ENCODE measurements around the gene BLVRA.

DNA sequence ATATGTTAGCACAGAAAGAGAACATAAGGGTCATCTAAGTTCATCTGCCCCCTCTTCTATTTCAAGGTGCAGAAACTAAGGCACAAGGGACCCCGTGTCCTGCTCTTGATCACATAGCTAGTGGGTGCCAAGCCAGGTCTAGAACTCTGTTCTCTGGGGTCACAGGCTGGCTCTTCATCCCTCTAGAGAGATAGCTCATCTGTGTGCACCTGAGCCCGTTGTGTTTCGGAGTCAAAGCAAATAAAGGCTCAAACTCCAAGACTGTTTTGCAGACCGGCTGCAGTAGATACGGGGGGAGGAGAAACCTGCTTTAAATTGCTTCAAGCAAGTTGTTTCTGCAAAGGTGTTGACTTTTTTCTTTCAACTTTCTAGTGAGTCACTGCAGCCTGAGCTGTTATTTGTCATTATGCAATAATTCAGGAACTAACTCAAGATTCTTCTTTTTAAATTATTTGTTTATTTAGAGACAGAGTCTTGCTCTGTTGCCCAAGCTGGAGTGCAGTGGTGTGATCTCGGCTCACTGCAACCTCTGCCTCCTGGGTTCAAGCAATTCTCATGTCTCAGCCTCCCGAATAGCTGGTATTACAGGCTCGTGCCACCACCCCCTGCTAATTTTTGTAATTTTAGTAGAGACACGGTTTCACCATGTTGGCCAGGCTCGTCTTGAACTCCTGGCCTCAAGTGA, 6.5 kb downstream of the BLVRA start:
- TF ChIP-seq, protein P1, sequence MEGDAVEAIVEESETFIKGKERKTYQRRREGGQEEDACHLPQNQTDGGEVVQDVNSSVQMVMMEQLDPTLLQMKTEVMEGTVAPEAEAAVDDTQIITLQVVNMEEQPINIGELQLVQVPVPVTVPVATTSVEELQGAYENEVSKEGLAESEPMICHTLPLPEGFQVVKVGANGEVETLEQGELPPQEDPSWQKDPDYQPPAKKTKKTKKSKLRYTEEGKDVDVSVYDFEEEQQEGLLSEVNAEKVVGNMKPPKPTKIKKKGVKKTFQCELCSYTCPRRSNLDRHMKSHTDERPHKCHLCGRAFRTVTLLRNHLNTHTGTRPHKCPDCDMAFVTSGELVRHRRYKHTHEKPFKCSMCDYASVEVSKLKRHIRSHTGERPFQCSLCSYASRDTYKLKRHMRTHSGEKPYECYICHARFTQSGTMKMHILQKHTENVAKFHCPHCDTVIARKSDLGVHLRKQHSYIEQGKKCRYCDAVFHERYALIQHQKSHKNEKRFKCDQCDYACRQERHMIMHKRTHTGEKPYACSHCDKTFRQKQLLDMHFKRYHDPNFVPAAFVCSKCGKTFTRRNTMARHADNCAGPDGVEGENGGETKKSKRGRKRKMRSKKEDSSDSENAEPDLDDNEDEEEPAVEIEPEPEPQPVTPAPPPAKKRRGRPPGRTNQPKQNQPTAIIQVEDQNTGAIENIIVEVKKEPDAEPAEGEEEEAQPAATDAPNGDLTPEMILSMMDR (conservative IDR thresholded peaks at IDR 0.05), result no peak
- no peak for TF ChIP-seq EZH2 (IDR thresholded peaks at IDR 0.05; ENCODE audit: low read depth)
